ENCODE results near the gene HABP2.

HABP2 gene

GRCh38 chr10:113630929-113631533 is 78.2 kb downstream of the HABP2 start:
- Histone ChIP-seq H3K27me3 (ENCODE audit: control insufficient read depth, insufficient read depth, low read length) (no peaks in the 10 kb centered on the region), H3K36me3 (ENCODE audit: control insufficient read depth, insufficient read depth, low read length) (no peaks in the 10 kb centered on the region), H3K4me3 (ENCODE audit: low read depth, low read length) (no peak overlapping the region), H3K9me3 (ENCODE audit: control insufficient read depth, insufficient read depth, low read depth, low read length) (peaks cover 5% of the 10 kb centered on the region), H3K27ac (ENCODE audit: low read depth, low read length) (no peak overlapping the region), H3K4me1 (ENCODE audit: control insufficient read depth, insufficient read depth, low read length) (peaks cover 3% of the 10 kb centered on the region; the same call in 1 of the 2 replicates), H3K9ac (ENCODE audit: low read length) (no peak overlapping the region)

GRCh38 chr10:113631684-113632367 is 79.0 kb downstream of the HABP2 start:
- Histone ChIP-seq H3K9me3 (ENCODE audit: control insufficient read depth, insufficient read depth, low read depth, low read length) (peaks cover 5% of the 10 kb centered on the region), H3K9ac (ENCODE audit: low read length) (no peak overlapping the region), H3K36me3 (ENCODE audit: control insufficient read depth, insufficient read depth, low read length) (no peaks in the 10 kb centered on the region), H3K27ac (ENCODE audit: low read depth, low read length) (no peak overlapping the region), H3K27me3 (ENCODE audit: control insufficient read depth, insufficient read depth, low read length) (no peaks in the 10 kb centered on the region), H3K4me1 (ENCODE audit: control insufficient read depth, insufficient read depth, low read length) (peaks cover 2% of the 10 kb centered on the region; the same call in 1 of the 2 replicates), H3K4me3 (ENCODE audit: low read depth, low read length) (no peak overlapping the region)
